Measurements from ENCODE around the gene TENM4. TPM values are rescaled to one million over a fixed set of nuclear protein-coding genes. Genes with fewer than 3 reads are reported as not detected.

Gene TENM4
- total RNA-seq, 2 donors from 2014 or later = 68.2 to 130 TPM

DNA sequence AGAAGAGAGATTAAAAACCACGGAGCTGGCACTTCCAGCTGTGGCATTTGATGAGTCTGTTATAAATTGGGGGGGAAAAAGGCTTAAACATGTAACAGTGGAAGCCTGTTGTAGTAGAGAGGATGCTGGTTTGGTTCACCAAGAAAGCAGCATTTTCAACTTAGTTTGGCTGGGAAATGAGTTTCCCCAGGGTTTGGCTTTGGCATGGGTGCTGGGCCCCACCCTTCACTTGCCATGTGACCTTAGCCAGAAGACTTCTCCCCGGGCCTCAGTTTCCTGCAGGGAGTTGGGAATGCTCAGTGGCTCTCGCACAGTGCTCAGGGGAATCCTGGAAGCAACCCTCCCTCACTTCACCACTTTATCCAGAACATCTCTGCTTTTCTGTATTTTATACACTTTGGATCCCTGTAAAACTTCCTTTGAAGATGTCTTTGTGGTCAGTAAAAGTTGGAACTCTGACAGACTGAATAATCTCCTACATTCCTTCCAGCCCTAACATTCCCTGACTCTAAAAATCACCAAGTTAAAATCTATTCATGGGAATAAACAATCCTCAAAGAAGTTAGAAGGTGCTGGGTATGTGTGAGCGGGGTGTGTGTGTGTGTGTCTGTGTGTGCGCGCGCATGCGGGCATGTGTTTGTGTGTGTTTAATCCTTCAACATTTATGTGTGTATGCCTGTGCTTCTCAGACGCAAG is 166.0 kb downstream of the TENM4 start:
- 86 to 87% methylated on average over 5 to 9 of the region's 9 CpGs for WGBS, 2 experiments (ENCODE audit: insufficient coverage in 1 of 2, insufficient read length in 1 of 2)
- H3K4me3 ChIP-seq (ENCODE audit: low read length) = no peak overlapping the region
- Mint-ChIP-seq H3K9me3 (no peaks in the 10 kb centered on the region), H3K36me3 (ENCODE audit: low read depth) (peaks cover 8% of the 10 kb centered on the region), H3K27me3 (ENCODE audit: insufficient read depth) (no peaks in the 10 kb centered on the region), H3K4me1 (peaks cover 38% of the 10 kb centered on the region), H3K27ac (no peak overlapping the region), H3K4me3 (no peak overlapping the region)
- H3K9ac ChIP-seq (ENCODE audit: extremely low read depth, low read length, poor library complexity, severe bottlenecking) = no peak overlapping the region
- H3K4me1 ChIP-seq (ENCODE audit: control insufficient read depth, insufficient read depth, low read length) = peaks cover 2% of the 10 kb centered on the region
- no peak overlapping the region for H3K27ac ChIP-seq (ENCODE audit: low read depth, low read length)
- H3K27me3 ChIP-seq (ENCODE audit: control insufficient read depth, insufficient read depth, low read length, poor library complexity, severe bottlenecking) = no peaks in the 10 kb centered on the region
- no peak for DNase-seq
- TF ChIP-seq CTCF (conservative IDR thresholded peaks at IDR 0.05) = no peak
- no peaks in the 10 kb centered on the region for H3K9me3 ChIP-seq (ENCODE audit: control insufficient read depth, low read length)
- no peaks in the 10 kb centered on the region for H3K36me3 ChIP-seq (ENCODE audit: control insufficient read depth, insufficient read depth, low read length)

GRCh38 chr11:79273781-79274180 is 167.0 kb downstream of the TENM4 start:
- H3K36me3 Mint-ChIP-seq (ENCODE audit: low read depth) = peaks cover 8% of the 10 kb centered on the region
- no peak overlapping the region for H3K27ac Mint-ChIP-seq
- WGBS, 2 experiments (ENCODE audit: insufficient coverage in 1 of 2, insufficient read length in 1 of 2) = 60 to 87% methylated on average over 1 to 3 of the region's 3 CpGs
- no peak overlapping the region for H3K4me3 Mint-ChIP-seq
- no peaks in the 10 kb centered on the region for H3K27me3 ChIP-seq (ENCODE audit: control insufficient read depth, insufficient read depth, low read length, poor library complexity, severe bottlenecking)
- H3K9me3 ChIP-seq (ENCODE audit: control insufficient read depth, low read length) = no peaks in the 10 kb centered on the region
- DNase-seq = peak; percentile 71
- H3K9ac ChIP-seq (ENCODE audit: extremely low read depth, low read length, poor library complexity, severe bottlenecking) = no peak overlapping the region
- no peak overlapping the region for H3K4me3 ChIP-seq (ENCODE audit: low read length)
- no peaks in the 10 kb centered on the region for H3K9me3 Mint-ChIP-seq
- no peaks in the 10 kb centered on the region for H3K36me3 ChIP-seq (ENCODE audit: control insufficient read depth, insufficient read depth, low read length)
- H3K4me1 ChIP-seq (ENCODE audit: control insufficient read depth, insufficient read depth, low read length) = peaks cover 4% of the 10 kb centered on the region
- TF ChIP-seq CTCF (conservative IDR thresholded peaks at IDR 0.05) = no peak
- no peak overlapping the region for H3K27ac ChIP-seq (ENCODE audit: low read depth, low read length)
- peaks cover 45% of the 10 kb centered on the region for H3K4me1 Mint-ChIP-seq
- no peaks in the 10 kb centered on the region for H3K27me3 Mint-ChIP-seq (ENCODE audit: insufficient read depth)

DNA sequence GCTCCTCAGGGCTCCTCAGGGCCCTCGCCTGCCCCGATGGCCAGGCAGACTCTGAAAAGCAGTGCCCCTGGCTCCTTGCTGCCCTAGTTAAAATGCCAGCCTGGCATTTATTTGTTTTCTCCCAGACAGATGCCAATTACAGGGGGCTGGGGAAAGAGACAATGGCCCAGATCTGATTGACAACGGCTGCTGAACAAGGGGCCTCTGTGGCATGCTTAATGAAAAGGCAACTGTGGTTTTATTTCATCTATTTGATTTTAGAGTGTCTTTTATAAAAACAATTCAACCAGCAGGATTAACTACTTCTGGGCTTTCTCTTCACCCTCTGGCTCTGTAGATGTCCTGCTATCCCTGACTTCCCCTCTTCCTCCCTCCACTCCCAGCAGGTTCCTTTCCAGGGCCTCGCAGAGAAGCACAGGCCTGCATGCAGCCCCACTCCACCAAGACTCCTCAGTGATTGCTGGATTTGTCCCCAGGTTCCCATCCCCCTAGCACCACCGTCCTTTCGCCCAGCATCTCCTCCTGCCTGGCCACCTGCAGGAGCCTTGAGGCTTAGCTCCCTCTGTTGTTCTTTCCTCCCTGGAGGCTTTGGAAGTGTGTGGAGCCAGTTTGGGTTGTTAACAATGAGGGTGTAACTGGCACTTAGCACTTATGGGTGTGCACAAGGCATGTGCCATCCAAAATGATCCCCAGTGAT is 171.1 kb downstream of the TENM4 start:
- Histone ChIP-seq H3K9me3 (ENCODE audit: control insufficient read depth, low read length) (no peaks in the 10 kb centered on the region), H3K4me1 (ENCODE audit: control insufficient read depth, insufficient read depth, low read length) (peaks cover 15% of the 10 kb centered on the region), H3K36me3 (ENCODE audit: control insufficient read depth, insufficient read depth, low read length) (no peaks in the 10 kb centered on the region), H3K27me3 (ENCODE audit: control insufficient read depth, insufficient read depth, low read length, poor library complexity, severe bottlenecking) (no peaks in the 10 kb centered on the region), H3K4me3 (ENCODE audit: low read length) (no peak overlapping the region), H3K9ac (ENCODE audit: extremely low read depth, low read length, poor library complexity, severe bottlenecking) (no peak overlapping the region), H3K27ac (ENCODE audit: low read depth, low read length) (no peak overlapping the region)
- H3K27ac Mint-ChIP-seq = peak overlapping the region; percentile 73
- no peaks in the 10 kb centered on the region for H3K9me3 Mint-ChIP-seq
- H3K4me3 Mint-ChIP-seq = no peak overlapping the region
- peaks cover 8% of the 10 kb centered on the region for H3K36me3 Mint-ChIP-seq (ENCODE audit: low read depth)
- H3K27me3 Mint-ChIP-seq (ENCODE audit: insufficient read depth) = no peaks in the 10 kb centered on the region
- TF ChIP-seq CTCF (conservative IDR thresholded peaks at IDR 0.05) = peak; percentile 74
- peak; percentile 87 for DNase-seq
- 57 to 61% methylated on average over 4 to 6 of the region's 6 CpGs for WGBS, 2 experiments (ENCODE audit: insufficient coverage in 1 of 2, insufficient read length in 1 of 2)
- peaks cover 46% of the 10 kb centered on the region for H3K4me1 Mint-ChIP-seq

Data from endodermal cell (in vitro differentiated cells).